HEK293 (cell line): ENCODE results near the gene LARP6.

Source experiments
- CTCF ChIA-PET: fragments of 350-600 bp; formaldehyde crosslinking; extraction: SDS; loops from one replicate; lab custom pipeline; 2021; ENCODE audit warnings: antibody characterized with exemption; lab: Yijun Ruan, JAX
- POLR2A ChIA-PET: fragments of 300-600 bp; formaldehyde crosslinking; extraction: SDS; loops from one replicate; lab custom pipeline; 2020; ENCODE audit warnings: antibody characterized with exemption, inconsistent platforms; lab: Yijun Ruan, JAX
- H3K27ac ChIP-seq: fragments of 200-500 bp; sonication (Bioruptor generic); 2 replicates; pipeline ENCODE4 v1.5.1; 2014; ENCODE audit warnings: low read depth, low read length, control low read depth, inconsistent platforms; ENCODE audit errors: extremely low read depth
- H3K36me3 ChIP-seq, 2 experiments: fragments of 200-500 bp in 1 of 2; sonication (Bioruptor generic) in 1 of 2; 1 replicate in 1 of 2; 2 replicates in 1 of 2; pipeline ENCODE4 v1.5.1; 2014 to 2017; ENCODE audit warnings: inconsistent platforms in 2 of 2, low read length in 2 of 2; ENCODE audit not compliant: control insufficient read depth in 2 of 2, insufficient read depth in 1 of 2
- H3K4me1 ChIP-seq: fragments of 200-500 bp; sonication (Bioruptor generic); 2 replicates; pipeline ENCODE4 v1.5.1; 2014; ENCODE audit warnings: mild to moderate bottlenecking, low read length, inconsistent platforms; ENCODE audit not compliant: control insufficient read depth, insufficient read depth
- H3K4me3 ChIP-seq: 2 replicates; pipeline ENCODE4 v1.5.1; 2011; ENCODE audit warnings: low read depth, mild to moderate bottlenecking, control low read depth, low read length, moderate library complexity
- H3K9me3 ChIP-seq: fragments of 200-500 bp; sonication (Bioruptor generic); 2 replicates; pipeline ENCODE4 v1.5.1; 2014; ENCODE audit warnings: low read depth, low read length, inconsistent platforms; ENCODE audit not compliant: control insufficient read depth, insufficient read depth
- EGR2 ChIP-seq: fragments of 450-650 bp; formaldehyde crosslinking; IDR thresholded peaks from 2 replicates; pipeline ENCODE4 v1.5.1; 2016; ENCODE audit warnings: low read depth, missing biosample characterization, missing genetic modification characterization
- GFI1B ChIP-seq: fragments of 450-650 bp; formaldehyde crosslinking; IDR thresholded peaks from 2 replicates; pipeline ENCODE4 v1.5.1; 2016; ENCODE audit warnings: missing biosample characterization, missing genetic modification characterization
- HOXC10 ChIP-seq: sonication (generic); formaldehyde crosslinking; IDR thresholded peaks from 2 replicates; pipeline ENCODE4 v1.8.1; 2023; ENCODE audit warnings: mild to moderate bottlenecking, missing genetic modification reagents
- SCRT1 ChIP-seq: fragments of 450-650 bp; formaldehyde crosslinking; IDR thresholded peaks from 2 replicates; pipeline ENCODE4 v1.5.1; 2016; ENCODE audit warnings: missing biosample characterization, missing genetic modification characterization, borderline replicate concordance
- TCF7L2 ChIP-seq: IDR thresholded peaks from 2 replicates; pipeline ENCODE4 v1.6.1; 2011; ENCODE audit warnings: low read depth, mild to moderate bottlenecking, inconsistent platforms, low read length, moderate library complexity, borderline replicate concordance
- ZBTB17 ChIP-seq: fragments of 450-650 bp; formaldehyde crosslinking; IDR thresholded peaks from 2 replicates; pipeline ENCODE4 v1.5.1; 2016; ENCODE audit warnings: missing biosample characterization, missing genetic modification characterization
- ZFP3 ChIP-seq: fragments of 450-650 bp; formaldehyde crosslinking; IDR thresholded peaks from 2 replicates; pipeline ENCODE4 v1.5.1; 2016; ENCODE audit warnings: low read depth, missing biosample characterization, missing genetic modification characterization
- ZFP41 ChIP-seq: fragments of 450-650 bp; formaldehyde crosslinking; IDR thresholded peaks from 2 replicates; pipeline ENCODE4 v1.5.1; 2016; ENCODE audit warnings: missing biosample characterization, missing genetic modification characterization, borderline replicate concordance
- ZNF175 ChIP-seq: fragments of 450-650 bp; formaldehyde crosslinking; IDR thresholded peaks from 2 replicates; pipeline ENCODE4 v1.5.1; 2016; ENCODE audit warnings: missing biosample characterization, missing genetic modification characterization
- ZNF2 ChIP-seq: fragments of 450-650 bp; formaldehyde crosslinking; IDR thresholded peaks from 2 replicates; pipeline ENCODE4 v1.5.1; 2016; ENCODE audit warnings: missing biosample characterization, missing genetic modification characterization
- ZNF24 ChIP-seq: fragments of 450-650 bp; formaldehyde crosslinking; IDR thresholded peaks from 2 replicates; pipeline ENCODE4 v1.5.1; 2016; ENCODE audit warnings: missing biosample characterization, missing genetic modification characterization
- ZNF335 ChIP-seq: fragments of 450-650 bp; formaldehyde crosslinking; conservative IDR thresholded peaks from 2 replicates; pipeline ENCODE4 v1.5.1; 2016; ENCODE audit warnings: missing biosample characterization, missing genetic modification characterization
- ZNF561 ChIP-seq: fragments of 450-650 bp; IDR thresholded peaks from 2 replicates; pipeline ENCODE4 v1.5.1; 2018; ENCODE audit warnings: missing biosample characterization, missing genetic modification characterization, borderline replicate concordance
- ZNF623 ChIP-seq: fragments of 450-650 bp; formaldehyde crosslinking; IDR thresholded peaks from 2 replicates; pipeline ENCODE4 v1.5.1; 2016; ENCODE audit warnings: missing biosample characterization, missing genetic modification characterization
- ZNF624 ChIP-seq: fragments of 450-650 bp; formaldehyde crosslinking; IDR thresholded peaks from 2 replicates; pipeline ENCODE4 v1.5.1; 2017; ENCODE audit warnings: missing biosample characterization, missing genetic modification characterization
- ZNF654 ChIP-seq: fragments of 450-650 bp; formaldehyde crosslinking; IDR thresholded peaks from 2 replicates; pipeline ENCODE4 v1.5.1; 2016; ENCODE audit warnings: low read depth, missing biosample characterization, missing genetic modification characterization
- ZNF670 ChIP-seq: fragments of 450-650 bp; formaldehyde crosslinking; IDR thresholded peaks from 2 replicates; pipeline ENCODE4 v1.5.1; 2016; ENCODE audit warnings: missing biosample characterization, missing genetic modification characterization, low read depth
- ZNF677 ChIP-seq: fragments of 450-650 bp; IDR thresholded peaks from 2 replicates; pipeline ENCODE4 v1.5.0; 2018; ENCODE audit warnings: missing biosample characterization, mild to moderate bottlenecking, missing genetic modification characterization, moderate library complexity
- TF ChIP-seq, protein P1 (sequence below): fragments of 450-650 bp; formaldehyde crosslinking; conservative IDR thresholded peaks from 2 replicates; pipeline ENCODE4 v1.5.1; 2016; ENCODE audit warnings: low read depth, missing biosample characterization, missing genetic modification characterization
- TF ChIP-seq, protein P2 (sequence below): fragments of 450-650 bp; formaldehyde crosslinking; IDR thresholded peaks from 2 replicates; pipeline ENCODE4 v1.5.1; 2016; ENCODE audit warnings: missing biosample characterization, missing genetic modification characterization
- TF ChIP-seq, protein P3 (sequence below): fragments of 450-650 bp; formaldehyde crosslinking; IDR thresholded peaks from 2 replicates; pipeline ENCODE4 v1.5.1; 2017; ENCODE audit warnings: missing biosample characterization, missing genetic modification characterization
- TF ChIP-seq, protein P4 (sequence below): fragments of 450-650 bp; formaldehyde crosslinking; IDR thresholded peaks from 2 replicates; pipeline ENCODE4 v1.5.1; 2016; ENCODE audit warnings: missing biosample characterization, missing genetic modification characterization
- TF ChIP-seq, protein P5 (sequence below): fragments of 450-650 bp; formaldehyde crosslinking; IDR thresholded peaks from 2 replicates; pipeline ENCODE4 v1.5.1; 2017; ENCODE audit warnings: missing biosample characterization, missing genetic modification characterization

Gene LARP6

DNA sequence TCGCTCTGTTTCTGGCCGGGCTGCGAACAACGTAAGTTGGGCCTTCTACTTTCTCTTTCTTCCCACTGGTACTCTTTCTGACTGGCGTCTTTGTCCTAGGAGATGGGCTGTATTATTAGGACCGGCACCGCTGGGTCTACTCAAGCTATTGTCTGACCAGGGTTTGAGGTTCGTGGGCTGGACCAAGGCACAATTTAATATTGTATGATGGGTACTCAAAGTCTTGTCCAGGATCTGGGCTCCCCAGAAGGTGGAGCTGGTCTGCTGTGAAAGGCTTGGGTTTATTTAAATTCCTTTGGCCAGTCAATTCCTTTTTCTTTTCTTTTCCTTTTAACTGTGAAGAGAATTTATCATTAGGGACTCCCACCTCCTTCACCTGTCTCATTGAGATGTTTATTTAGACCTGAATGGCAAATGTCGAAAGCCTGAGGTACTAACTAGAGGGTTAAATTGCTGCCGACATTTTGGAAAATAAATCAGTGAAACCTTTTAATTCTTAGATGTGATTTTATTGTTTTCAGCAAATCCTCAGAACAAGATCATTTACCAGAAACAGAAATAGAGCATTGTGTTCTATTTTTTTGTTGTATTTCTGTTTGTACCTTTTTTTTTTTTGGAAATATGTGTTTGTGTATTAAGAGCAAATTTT, 39.1 kb upstream of the LARP6 start (continued):
- TF ChIP-seq ZNF654, result peak; percentile 65
- 0 out of 2 replicates have a peak, but pooled peaks have one; percentile 3 for TF ChIP-seq TCF7L2
- TF ChIP-seq ZNF335, result peak; percentile 91

DNA sequence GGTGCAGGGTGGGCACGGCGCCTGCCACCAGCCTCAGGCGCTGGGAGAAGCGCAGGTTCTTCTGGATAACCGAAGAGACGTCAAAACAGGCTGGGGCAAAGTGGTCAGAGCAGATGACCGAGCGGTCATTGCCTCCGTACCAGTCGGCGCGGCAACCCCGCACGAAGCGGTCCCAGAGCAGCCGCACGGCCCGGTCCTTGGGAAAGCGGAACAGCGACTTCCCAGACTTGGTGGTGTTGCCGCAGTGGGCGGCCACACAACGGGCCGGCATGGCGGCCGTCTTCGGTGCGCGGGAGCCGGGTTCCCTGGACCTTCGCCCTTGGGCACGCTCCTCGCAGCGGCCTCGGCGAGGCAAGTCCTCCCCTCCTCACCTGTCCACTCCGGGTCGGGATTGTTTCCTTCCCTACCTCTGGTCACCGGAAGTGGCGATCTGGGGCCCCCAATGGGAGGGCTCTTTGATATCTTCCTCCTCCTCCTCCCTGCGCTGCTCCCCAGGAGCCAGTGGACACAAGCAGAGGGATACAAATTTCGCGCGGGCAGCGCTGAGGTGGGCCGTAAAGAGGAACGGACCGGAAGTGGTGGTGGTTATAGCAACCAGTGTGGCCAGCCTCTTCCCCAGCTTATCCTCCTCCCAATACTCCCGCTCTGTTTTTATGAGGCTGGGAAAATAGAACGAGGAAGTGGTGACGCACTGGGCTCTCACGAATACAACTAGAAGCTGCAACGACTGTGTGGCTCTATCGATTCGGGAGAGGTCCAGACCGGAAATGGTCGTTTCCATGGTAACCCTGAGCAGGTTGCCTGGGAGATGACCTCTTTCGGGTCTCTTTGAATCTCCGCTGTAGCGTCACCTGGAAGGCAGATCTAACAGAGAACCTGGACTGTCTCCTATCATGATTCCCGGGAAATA, 38.3 kb upstream of the LARP6 start, which contains the start of the genes LRRC49 and THAP10:
LRRC49 (plus strand) TSS at position 825 of the 910 bp plus-strand sequence; CDS start at position 894, 69 bp downstream.
THAP10 (minus strand) TSS at position 432 of the 910 bp plus-strand sequence; CDS start at position 271, 161 bp downstream.
- H3K36me3 ChIP-seq, result peaks cover 0 to 3% of the 10 kb centered on the region in 2 experiments; a peak in 1 of 3 replicates
- ChIA-PET POLR2A (interaction anchor here (0.6 to 1.3 kb wide), 4 partner anchors 13 to 80 kb away, joined by 3 to 8 read pairs (median 4); no protein-coding TSS in a partner anchor), CTCF (interaction anchor here (0.6 to 1.4 kb wide), 8 partner anchors 14 to 552 kb away, joined by 3 to 4 read pairs (median 3); no protein-coding TSS in a partner anchor)
- peak within 1 kb of the TSS; percentile 90 for H3K4me3 ChIP-seq
- H3K4me1 ChIP-seq, result peaks cover 13% of the 10 kb centered on the region; the same call in 1 of the 2 replicates
- no peaks in the 10 kb centered on the region for H3K9me3 ChIP-seq
- peak within 1 kb of the TSS; percentile 87 for H3K27ac ChIP-seq
- TF ChIP-seq ZNF677 (tag by site-specific recombination), result 0 out of 2 replicates have a peak, but pooled peaks have one; percentile 13
- TF ChIP-seq ZBTB17, result peak; percentile 97
- 0 out of 2 replicates have a peak, but pooled peaks have one; percentile 70 for TF ChIP-seq HOXC10
- TF ChIP-seq ZFP41, result no peak
- TF ChIP-seq ZNF175 (tag by site-specific recombination), result no peak
- TF ChIP-seq ZFP3 (tag by site-specific recombination), result 0 out of 2 replicates have a peak, but pooled peaks have one; percentile 36
- TF ChIP-seq, protein P1, sequence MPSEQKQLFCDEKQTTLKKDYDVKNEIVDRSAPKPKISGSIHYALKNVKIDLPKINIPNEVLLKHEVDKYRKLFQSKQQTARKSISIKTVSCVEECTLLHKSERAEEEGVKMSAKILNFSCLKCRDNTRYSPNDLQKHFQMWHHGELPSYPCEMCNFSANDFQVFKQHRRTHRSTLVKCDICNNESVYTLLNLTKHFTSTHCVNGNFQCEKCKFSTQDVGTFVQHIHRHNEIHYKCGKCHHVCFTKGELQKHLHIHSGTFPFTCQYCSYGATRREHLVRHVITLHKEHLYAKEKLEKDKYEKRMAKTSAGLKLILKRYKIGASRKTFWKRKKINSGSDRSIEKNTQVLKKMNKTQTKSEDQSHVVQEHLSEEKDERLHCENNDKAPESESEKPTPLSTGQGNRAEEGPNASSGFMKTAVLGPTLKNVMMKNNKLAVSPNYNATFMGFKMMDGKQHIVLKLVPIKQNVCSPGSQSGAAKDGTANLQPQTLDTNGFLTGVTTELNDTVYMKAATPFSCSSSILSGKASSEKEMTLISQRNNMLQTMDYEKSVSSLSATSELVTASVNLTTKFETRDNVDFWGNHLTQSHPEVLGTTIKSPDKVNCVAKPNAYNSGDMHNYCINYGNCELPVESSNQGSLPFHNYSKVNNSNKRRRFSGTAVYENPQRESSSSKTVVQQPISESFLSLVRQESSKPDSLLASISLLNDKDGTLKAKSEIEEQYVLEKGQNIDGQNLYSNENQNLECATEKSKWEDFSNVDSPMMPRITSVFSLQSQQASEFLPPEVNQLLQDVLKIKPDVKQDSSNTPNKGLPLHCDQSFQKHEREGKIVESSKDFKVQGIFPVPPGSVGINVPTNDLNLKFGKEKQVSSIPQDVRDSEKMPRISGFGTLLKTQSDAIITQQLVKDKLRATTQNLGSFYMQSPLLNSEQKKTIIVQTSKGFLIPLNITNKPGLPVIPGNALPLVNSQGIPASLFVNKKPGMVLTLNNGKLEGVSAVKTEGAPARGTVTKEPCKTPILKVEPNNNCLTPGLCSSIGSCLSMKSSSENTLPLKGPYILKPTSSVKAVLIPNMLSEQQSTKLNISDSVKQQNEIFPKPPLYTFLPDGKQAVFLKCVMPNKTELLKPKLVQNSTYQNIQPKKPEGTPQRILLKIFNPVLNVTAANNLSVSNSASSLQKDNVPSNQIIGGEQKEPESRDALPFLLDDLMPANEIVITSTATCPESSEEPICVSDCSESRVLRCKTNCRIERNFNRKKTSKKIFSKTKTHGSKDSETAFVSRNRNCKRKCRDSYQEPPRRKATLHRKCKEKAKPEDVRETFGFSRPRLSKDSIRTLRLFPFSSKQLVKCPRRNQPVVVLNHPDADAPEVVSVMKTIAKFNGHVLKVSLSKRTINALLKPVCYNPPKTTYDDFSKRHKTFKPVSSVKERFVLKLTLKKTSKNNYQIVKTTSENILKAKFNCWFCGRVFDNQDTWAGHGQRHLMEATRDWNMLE (tag by site-specific recombination), result peak; percentile 82
- TF ChIP-seq, protein P2, sequence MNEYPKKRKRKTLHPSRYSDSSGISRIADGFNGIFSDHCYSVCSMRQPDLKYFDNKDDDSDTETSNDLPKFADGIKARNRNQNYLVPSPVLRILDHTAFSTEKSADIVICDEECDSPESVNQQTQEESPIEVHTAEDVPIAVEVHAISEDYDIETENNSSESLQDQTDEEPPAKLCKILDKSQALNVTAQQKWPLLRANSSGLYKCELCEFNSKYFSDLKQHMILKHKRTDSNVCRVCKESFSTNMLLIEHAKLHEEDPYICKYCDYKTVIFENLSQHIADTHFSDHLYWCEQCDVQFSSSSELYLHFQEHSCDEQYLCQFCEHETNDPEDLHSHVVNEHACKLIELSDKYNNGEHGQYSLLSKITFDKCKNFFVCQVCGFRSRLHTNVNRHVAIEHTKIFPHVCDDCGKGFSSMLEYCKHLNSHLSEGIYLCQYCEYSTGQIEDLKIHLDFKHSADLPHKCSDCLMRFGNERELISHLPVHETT (tag by site-specific recombination), result peak; percentile 81; the same call in 1 of the 2 replicates
- peak; percentile 31; the same call in 1 of the 2 replicates for TF ChIP-seq ZNF623 (tag by site-specific recombination)
- peak; percentile 94 for TF ChIP-seq ZNF2 (tag by site-specific recombination)
- no peak; the same call in 1 of the 2 replicates for TF ChIP-seq GFI1B
- TF ChIP-seq ZNF24 (tag by site-specific recombination), result peak; percentile 91
- TF ChIP-seq ZNF670 (tag by site-specific recombination), result no peak
- peak; percentile 99 for TF ChIP-seq ZNF561 (tag by site-specific recombination)
- TF ChIP-seq, protein P3, sequence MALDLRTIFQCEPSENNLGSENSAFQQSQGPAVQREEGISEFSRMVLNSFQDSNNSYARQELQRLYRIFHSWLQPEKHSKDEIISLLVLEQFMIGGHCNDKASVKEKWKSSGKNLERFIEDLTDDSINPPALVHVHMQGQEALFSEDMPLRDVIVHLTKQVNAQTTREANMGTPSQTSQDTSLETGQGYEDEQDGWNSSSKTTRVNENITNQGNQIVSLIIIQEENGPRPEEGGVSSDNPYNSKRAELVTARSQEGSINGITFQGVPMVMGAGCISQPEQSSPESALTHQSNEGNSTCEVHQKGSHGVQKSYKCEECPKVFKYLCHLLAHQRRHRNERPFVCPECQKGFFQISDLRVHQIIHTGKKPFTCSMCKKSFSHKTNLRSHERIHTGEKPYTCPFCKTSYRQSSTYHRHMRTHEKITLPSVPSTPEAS (tag by site-specific recombination), result peak; percentile 39; the same call in 1 of the 2 replicates
- TF ChIP-seq, protein P4, sequence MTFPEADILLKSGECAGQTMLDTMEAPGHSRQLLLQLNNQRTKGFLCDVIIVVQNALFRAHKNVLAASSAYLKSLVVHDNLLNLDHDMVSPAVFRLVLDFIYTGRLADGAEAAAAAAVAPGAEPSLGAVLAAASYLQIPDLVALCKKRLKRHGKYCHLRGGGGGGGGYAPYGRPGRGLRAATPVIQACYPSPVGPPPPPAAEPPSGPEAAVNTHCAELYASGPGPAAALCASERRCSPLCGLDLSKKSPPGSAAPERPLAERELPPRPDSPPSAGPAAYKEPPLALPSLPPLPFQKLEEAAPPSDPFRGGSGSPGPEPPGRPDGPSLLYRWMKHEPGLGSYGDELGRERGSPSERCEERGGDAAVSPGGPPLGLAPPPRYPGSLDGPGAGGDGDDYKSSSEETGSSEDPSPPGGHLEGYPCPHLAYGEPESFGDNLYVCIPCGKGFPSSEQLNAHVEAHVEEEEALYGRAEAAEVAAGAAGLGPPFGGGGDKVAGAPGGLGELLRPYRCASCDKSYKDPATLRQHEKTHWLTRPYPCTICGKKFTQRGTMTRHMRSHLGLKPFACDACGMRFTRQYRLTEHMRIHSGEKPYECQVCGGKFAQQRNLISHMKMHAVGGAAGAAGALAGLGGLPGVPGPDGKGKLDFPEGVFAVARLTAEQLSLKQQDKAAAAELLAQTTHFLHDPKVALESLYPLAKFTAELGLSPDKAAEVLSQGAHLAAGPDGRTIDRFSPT (tag by site-specific recombination), result peak; percentile 46; the same call in 1 of the 2 replicates
- peak; percentile 62; the same call in 1 of the 2 replicates for TF ChIP-seq SCRT1
- TF ChIP-seq, protein P5, sequence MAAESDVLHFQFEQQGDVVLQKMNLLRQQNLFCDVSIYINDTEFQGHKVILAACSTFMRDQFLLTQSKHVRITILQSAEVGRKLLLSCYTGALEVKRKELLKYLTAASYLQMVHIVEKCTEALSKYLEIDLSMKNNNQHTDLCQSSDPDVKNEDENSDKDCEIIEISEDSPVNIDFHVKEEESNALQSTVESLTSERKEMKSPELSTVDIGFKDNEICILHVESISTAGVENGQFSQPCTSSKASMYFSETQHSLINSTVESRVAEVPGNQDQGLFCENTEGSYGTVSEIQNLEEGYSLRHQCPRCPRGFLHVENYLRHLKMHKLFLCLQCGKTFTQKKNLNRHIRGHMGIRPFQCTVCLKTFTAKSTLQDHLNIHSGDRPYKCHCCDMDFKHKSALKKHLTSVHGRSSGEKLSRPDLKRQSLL, result peak; percentile 68; the same call in 1 of the 2 replicates
- no peak; the same call in 1 of the 2 replicates for TF ChIP-seq EGR2 (tag by site-specific recombination)
- TF ChIP-seq ZNF624 (tag by site-specific recombination), result no peak
